BE2C (cell line): ENCODE results near the gene DSP.

Experiments used
- DNase-seq: peaks from one replicate; pipeline ENCODE4 v3.0.0-alpha.2; 2020
- H3K27me3 ChIP-seq: fragments of 250-450 bp; sonication (Bioruptor Pico); 2 replicates; pipeline ENCODE4 v1.5.1; 2020; ENCODE audit warnings: mild to moderate bottlenecking
- H3K36me3 ChIP-seq: fragments of 250-450 bp; sonication (Bioruptor Pico); 2 replicates; pipeline ENCODE4 v1.5.1; 2020; ENCODE audit warnings: mild to moderate bottlenecking
- H3K4me1 ChIP-seq: fragments of 250-450 bp; sonication (Bioruptor Pico); 2 replicates; pipeline ENCODE4 v1.5.1; 2020
- H3K4me3 ChIP-seq: 2 replicates; pipeline ENCODE4 v1.5.1; 2011; ENCODE audit warnings: low read depth, low read length
- H3K9me3 ChIP-seq: fragments of 250-450 bp; sonication (Bioruptor Pico); 2 replicates; pipeline ENCODE4 v1.5.1; 2020
- TF ChIP-seq, protein P1 (sequence below): IDR thresholded peaks from 2 replicates; pipeline ENCODE4 v1.5.1; 2012; ENCODE audit warnings: mild to moderate bottlenecking, low read depth, low read length

Gene DSP

DNA sequence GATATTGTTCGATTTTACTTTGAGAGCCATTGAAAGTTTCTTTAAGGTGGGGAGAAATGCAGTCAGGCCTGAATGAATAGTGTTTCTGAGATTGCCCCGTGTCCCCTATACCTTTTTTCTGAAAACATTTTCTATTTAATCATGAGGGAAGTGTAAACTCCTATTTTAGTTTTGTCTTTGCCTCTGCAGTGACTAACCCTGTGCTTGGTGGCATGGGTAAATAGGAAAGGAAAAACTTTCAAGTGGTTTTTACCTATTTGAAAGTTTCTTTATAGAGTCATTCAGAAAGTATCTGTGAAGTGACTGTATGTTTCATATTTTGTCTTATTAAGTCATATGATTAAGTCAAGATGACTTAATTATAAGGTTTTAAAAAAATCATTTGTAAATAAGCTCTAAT is 63.0 kb downstream of the DSP start:
- no peaks in the 10 kb centered on the region for H3K4me1 ChIP-seq
- no peak overlapping the region for H3K4me3 ChIP-seq
- no peaks in the 10 kb centered on the region for H3K9me3 ChIP-seq
- TF ChIP-seq, protein P1, sequence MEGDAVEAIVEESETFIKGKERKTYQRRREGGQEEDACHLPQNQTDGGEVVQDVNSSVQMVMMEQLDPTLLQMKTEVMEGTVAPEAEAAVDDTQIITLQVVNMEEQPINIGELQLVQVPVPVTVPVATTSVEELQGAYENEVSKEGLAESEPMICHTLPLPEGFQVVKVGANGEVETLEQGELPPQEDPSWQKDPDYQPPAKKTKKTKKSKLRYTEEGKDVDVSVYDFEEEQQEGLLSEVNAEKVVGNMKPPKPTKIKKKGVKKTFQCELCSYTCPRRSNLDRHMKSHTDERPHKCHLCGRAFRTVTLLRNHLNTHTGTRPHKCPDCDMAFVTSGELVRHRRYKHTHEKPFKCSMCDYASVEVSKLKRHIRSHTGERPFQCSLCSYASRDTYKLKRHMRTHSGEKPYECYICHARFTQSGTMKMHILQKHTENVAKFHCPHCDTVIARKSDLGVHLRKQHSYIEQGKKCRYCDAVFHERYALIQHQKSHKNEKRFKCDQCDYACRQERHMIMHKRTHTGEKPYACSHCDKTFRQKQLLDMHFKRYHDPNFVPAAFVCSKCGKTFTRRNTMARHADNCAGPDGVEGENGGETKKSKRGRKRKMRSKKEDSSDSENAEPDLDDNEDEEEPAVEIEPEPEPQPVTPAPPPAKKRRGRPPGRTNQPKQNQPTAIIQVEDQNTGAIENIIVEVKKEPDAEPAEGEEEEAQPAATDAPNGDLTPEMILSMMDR, result no peak
- no peak for DNase-seq
- no peaks in the 10 kb centered on the region for H3K27me3 ChIP-seq
- peaks cover 75% of the 10 kb centered on the region for H3K36me3 ChIP-seq

DNA sequence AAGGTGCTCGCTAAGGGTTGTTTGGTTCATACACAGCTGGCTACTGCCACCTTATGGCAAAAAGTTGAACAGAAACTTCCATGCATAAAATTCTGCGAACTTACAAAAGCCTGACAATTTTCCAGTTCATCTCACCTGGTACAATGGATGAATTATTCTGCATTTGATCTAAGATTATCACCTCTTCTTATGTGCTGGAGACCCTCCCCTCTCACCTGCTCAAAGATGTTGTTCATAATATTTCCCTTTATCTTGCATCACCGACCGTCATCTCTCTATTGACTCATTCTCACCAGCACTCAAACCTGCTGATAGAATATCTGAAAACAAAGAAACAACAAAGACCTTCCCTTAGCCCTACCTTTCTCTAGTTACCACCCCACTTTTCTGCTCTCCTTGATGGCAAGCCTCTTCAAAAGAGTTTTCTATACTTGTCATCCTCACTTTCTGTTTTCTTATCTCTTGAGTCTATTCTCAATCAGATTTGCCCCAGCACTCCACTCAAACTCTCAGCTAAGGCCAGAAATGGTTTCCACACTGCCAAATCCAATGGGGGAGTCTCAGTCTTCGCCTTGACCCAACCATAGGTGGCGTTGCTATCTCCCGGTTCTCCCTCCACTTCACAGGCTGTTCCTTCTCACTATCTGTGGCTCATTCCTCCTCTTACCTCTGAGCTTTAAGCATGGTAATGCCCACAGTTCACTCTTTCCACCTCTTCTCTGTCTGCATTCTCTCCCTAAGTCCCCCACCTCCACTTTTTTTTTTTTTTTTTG is 74.3 kb downstream of the DSP start:
- Histone ChIP-seq H3K27me3 (peaks cover 22% of the 10 kb centered on the region; the same call in 1 of the 2 replicates), H3K4me1 (no peaks in the 10 kb centered on the region), H3K4me3 (no peak overlapping the region), H3K36me3 (no peaks in the 10 kb centered on the region), H3K9me3 (no peaks in the 10 kb centered on the region)
- TF ChIP-seq, protein P1, result peak; percentile 86
- DNase-seq, result peak; percentile 50

DNA sequence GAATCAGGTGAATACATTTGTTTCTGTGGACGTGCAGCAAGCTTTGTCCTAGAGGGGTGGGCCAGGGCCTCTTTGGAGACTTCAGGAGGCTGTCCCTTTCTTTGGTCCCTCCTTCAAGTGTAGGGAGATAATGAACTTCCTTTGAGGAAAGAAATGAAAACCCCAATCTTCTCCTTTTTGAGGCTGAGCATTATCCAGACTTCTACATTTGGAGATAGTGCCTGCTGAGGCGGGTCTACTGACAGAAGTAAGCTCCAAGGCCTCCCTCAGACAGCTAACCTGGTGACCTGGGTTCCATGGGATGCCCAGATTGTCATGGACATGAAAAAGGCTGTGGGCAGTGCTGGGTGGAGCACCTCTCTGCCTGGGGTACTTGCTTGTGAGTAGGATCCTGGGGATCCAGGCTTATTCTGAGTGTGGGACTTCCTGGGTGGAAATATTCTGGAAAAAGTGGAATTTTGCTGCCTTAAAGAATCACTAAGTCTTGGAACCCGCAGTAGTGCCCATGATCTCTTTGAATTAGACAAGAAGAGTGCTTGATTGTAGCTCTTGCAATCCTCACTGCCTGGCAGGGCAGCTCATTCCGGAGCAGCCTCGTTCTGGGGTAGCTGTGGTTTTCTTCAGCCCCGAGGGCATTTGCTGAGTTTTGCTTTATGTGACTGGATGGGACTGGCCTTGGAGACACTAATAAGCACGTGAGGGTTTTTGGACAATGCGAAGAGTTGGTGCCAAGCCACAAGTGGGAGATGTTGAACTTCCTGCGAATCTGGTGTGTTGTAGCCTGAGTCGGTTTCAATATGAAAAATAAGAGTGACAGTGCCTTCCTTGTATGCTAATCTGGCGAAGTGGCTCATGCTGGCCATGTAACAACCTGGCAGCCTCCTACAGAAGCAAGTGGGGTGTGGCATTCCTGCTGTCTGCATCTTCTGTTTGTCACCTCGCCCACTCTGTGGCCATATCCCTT is 76.6 kb downstream of the DSP start:
- no peaks in the 10 kb centered on the region for H3K36me3 ChIP-seq
- no peaks in the 10 kb centered on the region for H3K4me1 ChIP-seq
- TF ChIP-seq, protein P1, result no peak
- no peak overlapping the region for H3K4me3 ChIP-seq
- no peak for DNase-seq
- peaks cover 26% of the 10 kb centered on the region for H3K27me3 ChIP-seq
- no peaks in the 10 kb centered on the region for H3K9me3 ChIP-seq

DNA sequence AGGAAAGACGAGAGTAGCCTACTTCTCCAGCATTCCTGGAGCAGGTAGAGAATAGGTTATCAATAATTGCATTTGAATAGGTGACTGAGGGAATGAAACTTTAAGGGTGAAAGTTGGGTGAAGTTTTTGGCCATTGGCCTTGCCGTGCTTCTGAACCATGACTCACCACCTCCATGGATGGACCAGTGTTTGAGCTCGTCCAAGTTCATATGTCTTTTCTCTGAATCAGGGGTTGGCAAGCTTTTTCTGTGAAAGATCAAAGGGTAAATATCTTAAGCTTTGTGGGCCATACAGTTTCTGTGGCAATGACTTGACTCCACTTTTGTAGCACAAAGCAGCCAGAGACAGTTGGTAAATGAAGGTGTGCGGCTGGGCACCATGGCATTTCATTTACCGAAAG is 80.3 kb downstream of the DSP start:
- no peaks in the 10 kb centered on the region for H3K9me3 ChIP-seq
- no peak for DNase-seq
- TF ChIP-seq, protein P1, result no peak

DNA sequence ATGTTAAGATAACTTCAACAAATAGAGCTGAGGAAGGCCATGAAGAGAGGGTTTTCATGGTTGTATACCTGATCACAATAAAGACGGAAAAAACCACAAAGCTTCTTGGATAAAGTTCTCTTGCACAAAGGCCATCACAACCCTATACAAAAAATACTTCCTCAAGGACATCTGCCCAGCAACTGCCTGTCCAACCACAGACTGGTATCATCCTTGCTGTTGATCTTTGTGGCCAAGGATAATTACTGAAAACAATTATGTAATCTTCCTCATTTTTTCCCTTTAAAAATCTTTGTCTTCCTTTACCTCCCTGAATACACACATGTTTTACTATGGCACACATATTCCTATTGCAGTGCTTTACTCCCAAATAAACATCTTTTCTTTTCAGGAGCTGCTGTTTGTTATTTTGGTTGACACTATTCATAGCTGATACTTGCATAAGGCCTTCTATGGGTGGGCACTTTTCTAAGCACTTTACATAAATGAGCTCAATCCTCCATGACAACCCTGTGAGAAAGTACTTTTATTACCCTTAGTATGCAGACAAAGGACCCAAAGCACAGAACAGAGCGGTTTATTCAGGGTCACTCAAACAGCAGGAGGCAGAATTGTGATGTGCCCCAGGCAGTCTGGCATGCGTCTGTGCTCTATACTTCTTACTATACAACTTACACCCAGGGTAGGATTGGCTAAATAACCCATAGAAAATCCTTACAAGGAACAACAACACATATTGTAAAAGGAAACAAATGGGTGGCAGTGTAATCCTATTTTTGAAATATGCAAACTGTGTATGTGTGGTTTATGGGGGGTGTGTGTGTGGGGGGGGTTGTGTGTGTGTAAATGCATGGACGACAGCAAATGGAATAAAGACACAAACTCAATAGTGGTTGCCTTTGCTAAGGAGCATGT is 83.6 kb downstream of the DSP start:
- DNase-seq, result no peak
- no peak overlapping the region for H3K4me3 ChIP-seq
- TF ChIP-seq, protein P1, result no peak

More for the DNA sequence above, 80.3 kb downstream of the DSP start:
- Histone ChIP-seq H3K36me3 (no peaks in the 10 kb centered on the region), H3K27me3 (peaks cover 24% of the 10 kb centered on the region), H3K4me3 (no peak overlapping the region), H3K4me1 (no peaks in the 10 kb centered on the region)

More for the DNA sequence above, 83.6 kb downstream of the DSP start:
- H3K27me3 ChIP-seq, result peaks cover 6% of the 10 kb centered on the region; the same call in 1 of the 2 replicates
- H3K4me1 ChIP-seq, result no peaks in the 10 kb centered on the region
- no peaks in the 10 kb centered on the region for H3K36me3 ChIP-seq
- no peaks in the 10 kb centered on the region for H3K9me3 ChIP-seq
